Skeletal muscle tissue (tissue), 4 donors: ENCODE measurements around the gene SAA4. TPM values are rescaled to one million over a fixed set of nuclear protein-coding genes. Genes with fewer than 3 reads are reported as not detected.
"Not testable (repeated sequence)": the region's sequence is repeated elsewhere in the genome, so short reads cannot be mapped to it uniquely, and the experiment has no call there.

ENCODE experiments used
- H3K27ac ChIP-seq: one replicate; pipeline ENCODE4 v1.7.0; 2013; ENCODE audit warnings: mild to moderate bottlenecking, low read depth, low read length, inconsistent platforms
- H3K27me3 ChIP-seq, 3 donors: one replicate each; pipeline ENCODE4 v1.7.0; 2013; ENCODE audit warnings: low read length in 3 of 3; ENCODE audit not compliant: control insufficient read depth in 3 of 3, insufficient read depth in 3 of 3
- H3K36me3 ChIP-seq, 3 donors: one replicate each; pipeline ENCODE4 v1.7.0; 2013; ENCODE audit warnings: low read length in 3 of 3; ENCODE audit not compliant: control insufficient read depth in 3 of 3, insufficient read depth in 3 of 3
- H3K4me1 ChIP-seq, 3 donors: one replicate each; pipeline ENCODE4 v1.7.0; 2013; ENCODE audit warnings: low read length in 3 of 3, mild to moderate bottlenecking in 3 of 3; ENCODE audit not compliant: control insufficient read depth in 3 of 3, insufficient read depth in 3 of 3
- H3K4me3 ChIP-seq, 3 donors: one replicate each; pipeline ENCODE4 v1.7.0; 2013; ENCODE audit warnings: low read length in 3 of 3
- H3K9ac ChIP-seq, 3 donors: one replicate each; pipeline ENCODE4 v1.7.0; 2013; ENCODE audit warnings: low read length in 3 of 3, mild to moderate bottlenecking in 3 of 3, moderate library complexity in 2 of 3, low read depth in 1 of 3
- H3K9me3 ChIP-seq, 3 donors: one replicate each; pipeline ENCODE4 v1.7.0; 2013; ENCODE audit warnings: low read length in 3 of 3; ENCODE audit not compliant: control insufficient read depth in 3 of 3
- total RNA-seq: library from RNA; depleted of rRNA; stranded (reverse); fragments of >200 nt; gene quantifications from one replicate; pipeline ENCODE4 v1.2.3, GENCODE V29; 2014
- donor health status: Osteomylitis.

Gene SAA4
- total RNA-seq, 1 donor from 2014 or later = not detected

- Histone ChIP-seq H3K27ac (no peak overlapping the region), H3K4me1 (no peaks in the 10 kb centered on the region), H3K27me3 (no peaks in the 10 kb centered on the region), H3K9ac (no peak overlapping the region), H3K36me3 (no peaks in the 10 kb centered on the region), H3K9me3 (no peaks in the 10 kb centered on the region), H3K4me3 (no peak overlapping the region)
These were observed 7.1 kb downstream of the SAA4 start for GRCh38 chr11:18229501-18229900.

- H3K4me3 ChIP-seq = no peak overlapping the region
- H3K27ac ChIP-seq = no peak overlapping the region
- H3K4me1 ChIP-seq = no peaks in the 10 kb centered on the region
- no peaks in the 10 kb centered on the region for H3K27me3 ChIP-seq
- H3K9me3 ChIP-seq = no peaks in the 10 kb centered on the region
- H3K9ac ChIP-seq = no peak overlapping the region
- H3K36me3 ChIP-seq = no peaks in the 10 kb centered on the region
These were observed 10.7 kb downstream of the SAA4 start for GRCh38 chr11:18225913-18226312.

- Histone ChIP-seq H3K27me3 (no peaks in the 10 kb centered on the region), H3K4me1 (no peaks in the 10 kb centered on the region), H3K36me3 (no peaks in the 10 kb centered on the region)
These were observed 12.8 kb downstream of the SAA4 start for GRCh38 chr11:18223591-18224387.

GRCh38 chr11:18222814-18223421 is 13.7 kb downstream of the SAA4 start:
- H3K4me1 ChIP-seq = no peaks in the 10 kb centered on the region
- peaks cover 0 to 5% (median 0%) of the 10 kb centered on the region in 3 donors for H3K9me3 ChIP-seq
- H3K27me3 ChIP-seq = no peaks in the 10 kb centered on the region
- H3K9ac ChIP-seq = no peak overlapping the region
- no peak overlapping the region for H3K27ac ChIP-seq
- H3K36me3 ChIP-seq = no peaks in the 10 kb centered on the region
- H3K4me3 ChIP-seq = no peak overlapping the region

More at GRCh38 chr11:18223591-18224387, 12.8 kb downstream of the SAA4 start:
- H3K9ac ChIP-seq = no peak overlapping the region
- peaks cover 0 to 5% (median 0%) of the 10 kb centered on the region in 3 donors for H3K9me3 ChIP-seq
- no peak overlapping the region for H3K27ac ChIP-seq
- no peak overlapping the region for H3K4me3 ChIP-seq

GRCh38 chr11:18221274-18221876 is 15.2 kb downstream of the SAA4 start:
- H3K4me3 ChIP-seq = no peak overlapping the region
- H3K9ac ChIP-seq = no peak overlapping the region
- H3K4me1 ChIP-seq = no peaks in the 10 kb centered on the region
- no peaks in the 10 kb centered on the region for H3K27me3 ChIP-seq
- no peak overlapping the region for H3K27ac ChIP-seq
- H3K9me3 ChIP-seq = peaks cover 0 to 5% (median 0%) of the 10 kb centered on the region in 3 donors
- H3K36me3 ChIP-seq = no peaks in the 10 kb centered on the region

- H3K36me3 ChIP-seq = no peaks in the 10 kb centered on the region
- H3K4me3 ChIP-seq = no peak overlapping the region
- H3K4me1 ChIP-seq = no peaks in the 10 kb centered on the region
- no peaks in the 10 kb centered on the region for H3K9me3 ChIP-seq
- H3K9ac ChIP-seq = no peak overlapping the region
- H3K27ac ChIP-seq = no peak overlapping the region
- H3K27me3 ChIP-seq = peaks cover 11 to 20% (median 14%) of the 10 kb centered on the region in 3 donors
These were observed 27.5 kb downstream of the SAA4 start for GRCh38 chr11:18209058-18209457.

- Histone ChIP-seq H3K27me3 (peaks cover 12 to 18% (median 18%) of the 10 kb centered on the region in 3 donors), H3K36me3 (no peaks in the 10 kb centered on the region), H3K4me3 (no peak overlapping the region), H3K9ac (no peak overlapping the region), H3K9me3 (no peaks in the 10 kb centered on the region), H3K27ac (no peak overlapping the region), H3K4me1 (no peaks in the 10 kb centered on the region)
These were observed 31.8 kb downstream of the SAA4 start for GRCh38 chr11:18204771-18205170.

GRCh38 chr11:18204220-18204619 is 32.4 kb downstream of the SAA4 start:
- H3K9me3 ChIP-seq = no peaks in the 10 kb centered on the region
- H3K4me1 ChIP-seq = no peaks in the 10 kb centered on the region
- H3K4me3 ChIP-seq = no peak overlapping the region
- H3K36me3 ChIP-seq = no peaks in the 10 kb centered on the region
- H3K9ac ChIP-seq = no peak overlapping the region
- H3K27me3 ChIP-seq = peaks cover 11 to 17% (median 16%) of the 10 kb centered on the region in 3 donors
- no peak overlapping the region for H3K27ac ChIP-seq

- H3K27me3 ChIP-seq = peaks cover 8 to 16% (median 13%) of the 10 kb centered on the region in 3 donors
- H3K4me3 ChIP-seq = no peak overlapping the region
- no peak overlapping the region for H3K27ac ChIP-seq
- H3K4me1 ChIP-seq = no peaks in the 10 kb centered on the region
- no peaks in the 10 kb centered on the region for H3K9me3 ChIP-seq
- H3K9ac ChIP-seq = no peak overlapping the region
- no peaks in the 10 kb centered on the region for H3K36me3 ChIP-seq
These were observed 32.9 kb downstream of the SAA4 start for GRCh38 chr11:18203723-18204122.

- not testable (repeated sequence) for H3K9me3 ChIP-seq, H3K4me1 ChIP-seq, H3K27me3 ChIP-seq, H3K27ac ChIP-seq, H3K9ac ChIP-seq, H3K36me3 ChIP-seq, H3K4me3 ChIP-seq
These were observed 38.9 kb downstream of the SAA4 start for GRCh38 chr11:18197738-18198137.
